NCI-H2029 (cell line): ENCODE measurements around the gene DPEP2NB.
"Not testable (repeated sequence)": the region's sequence is repeated elsewhere in the genome, so short reads cannot be mapped to it uniquely, and the experiment has no call there.

ENCODE experiments used
- DNase-seq: peaks from one replicate; lab custom pipeline; 2025; lab: John Stamatoyannopoulos, UW

DPEP2NB gene

DNA sequence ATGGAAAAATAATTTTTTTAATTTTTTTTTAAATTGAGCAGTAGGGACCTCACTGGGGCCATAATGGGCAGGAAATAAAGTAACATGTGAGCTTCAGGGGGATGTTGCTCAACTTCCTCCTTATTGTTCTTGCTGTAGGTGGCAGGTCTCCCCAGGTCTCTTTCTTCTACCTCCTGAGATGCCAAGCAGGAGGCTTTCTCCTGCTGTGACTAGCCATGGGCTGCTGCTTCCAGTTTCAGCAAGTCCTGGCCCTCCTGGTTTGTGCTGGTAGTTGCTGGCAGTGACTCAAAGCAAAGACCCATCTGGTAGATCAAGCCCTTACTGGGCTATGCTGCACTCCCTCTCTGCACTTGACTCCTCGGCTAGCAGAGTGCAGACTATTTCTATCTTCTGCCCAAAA is 2.3 kb downstream of the DPEP2NB start:
- no peak for DNase-seq

- not testable (repeated sequence) for DNase-seq
Observed at GRCh38 chr16:68009872-68010271, 5.8 kb downstream of the DPEP2NB start.

- DNase-seq: no peak
Observed at GRCh38 chr16:68009157-68009735, 6.5 kb downstream of the DPEP2NB start.

- no peak for DNase-seq
Observed at GRCh38 chr16:68005786-68006286, 9.9 kb downstream of the DPEP2NB start.

DNA sequence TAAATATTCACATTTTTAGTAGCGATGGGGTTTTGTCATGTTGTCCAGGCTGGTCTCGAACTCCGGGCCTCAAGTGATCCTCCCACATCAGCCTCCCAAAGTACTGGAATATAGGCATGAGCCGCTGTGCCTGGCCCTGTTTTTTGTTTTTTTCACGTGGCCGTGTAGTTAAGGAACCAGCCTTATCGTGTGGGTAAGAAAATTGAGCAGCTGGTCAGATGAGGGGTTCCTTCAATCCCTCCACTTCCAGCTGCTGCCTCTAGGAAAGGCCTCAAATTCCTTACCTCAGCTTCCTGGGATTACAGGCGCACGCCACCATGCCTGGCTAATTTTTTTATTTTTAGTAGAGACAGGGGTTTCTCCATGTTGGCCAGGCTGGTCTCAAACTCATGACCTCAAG is 10.5 kb downstream of the DPEP2NB start:
- no peak for DNase-seq

GRCh38 chr16:68003031-68003430 is 12.7 kb downstream of the DPEP2NB start:
- DNase-seq: no peak

DNA sequence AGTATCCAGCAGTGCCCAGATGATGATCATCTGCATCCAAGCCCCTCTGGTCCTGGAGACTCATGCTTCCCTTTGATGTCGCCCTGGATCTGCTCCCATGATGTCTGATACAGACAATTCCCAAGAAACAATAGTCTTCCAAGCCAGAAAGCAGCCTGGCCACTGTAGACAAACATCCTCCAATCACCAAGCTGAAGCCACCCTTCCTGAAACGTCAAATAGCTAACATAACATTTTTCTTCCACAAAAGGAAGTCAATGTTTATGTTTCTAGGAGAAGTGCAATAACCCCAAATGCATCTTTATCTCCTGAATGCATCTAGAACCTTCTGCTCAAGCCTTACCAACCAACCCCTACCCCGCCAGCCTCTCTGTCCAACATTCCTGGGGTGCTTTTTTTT is 15.3 kb downstream of the DPEP2NB start:
- no peak for DNase-seq

GRCh38 chr16:67999985-68000384 is 15.7 kb downstream of the DPEP2NB start:
- DNase-seq: no peak

- DNase-seq: not testable (repeated sequence)
Observed at GRCh38 chr16:67998779-67999688, 16.7 kb downstream of the DPEP2NB start, which contains the start of gene DPEP2. Gene DPEP2, minus strand, starts transcription at chr16:67999484. Its CDS starts 6,272 bp downstream, at chr16:67993212.

DNA sequence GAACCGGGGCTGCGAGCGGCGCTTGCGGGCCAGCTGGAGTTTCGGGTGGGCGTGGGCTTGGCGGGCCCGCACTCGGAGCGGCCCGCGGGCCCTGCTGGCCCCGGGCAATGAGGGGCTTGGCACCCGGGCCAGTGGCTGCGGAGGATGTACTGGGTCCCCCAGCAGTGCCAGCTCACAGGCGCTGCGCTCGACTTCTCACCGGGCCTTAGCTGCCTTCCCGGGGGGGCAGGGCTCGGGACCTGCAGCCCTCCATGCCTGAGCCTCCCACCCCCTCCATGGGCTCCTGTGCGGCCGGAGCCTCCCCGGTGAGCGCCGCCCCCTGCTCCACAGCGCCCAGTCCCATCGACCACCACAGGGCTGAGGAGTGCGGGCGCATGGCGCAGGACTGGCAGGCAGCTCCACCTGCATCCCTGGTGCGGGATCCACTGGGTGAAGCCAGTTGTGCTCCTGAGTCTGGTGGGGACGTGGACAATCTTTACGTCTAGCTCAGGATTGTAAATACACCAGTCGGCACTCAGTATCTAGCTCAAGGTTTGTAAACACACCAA is 17.4 kb downstream of the DPEP2NB start:
- DNase-seq: not testable (repeated sequence)

GRCh38 chr16:67996666-67997065 is 19.0 kb downstream of the DPEP2NB start:
- DNase-seq: no peak

GRCh38 chr16:67995423-67995822 is 20.3 kb downstream of the DPEP2NB start:
- DNase-seq: no peak

- not testable (repeated sequence) for DNase-seq
Observed at GRCh38 chr16:67994040-67994408, 21.7 kb downstream of the DPEP2NB start.

DNA sequence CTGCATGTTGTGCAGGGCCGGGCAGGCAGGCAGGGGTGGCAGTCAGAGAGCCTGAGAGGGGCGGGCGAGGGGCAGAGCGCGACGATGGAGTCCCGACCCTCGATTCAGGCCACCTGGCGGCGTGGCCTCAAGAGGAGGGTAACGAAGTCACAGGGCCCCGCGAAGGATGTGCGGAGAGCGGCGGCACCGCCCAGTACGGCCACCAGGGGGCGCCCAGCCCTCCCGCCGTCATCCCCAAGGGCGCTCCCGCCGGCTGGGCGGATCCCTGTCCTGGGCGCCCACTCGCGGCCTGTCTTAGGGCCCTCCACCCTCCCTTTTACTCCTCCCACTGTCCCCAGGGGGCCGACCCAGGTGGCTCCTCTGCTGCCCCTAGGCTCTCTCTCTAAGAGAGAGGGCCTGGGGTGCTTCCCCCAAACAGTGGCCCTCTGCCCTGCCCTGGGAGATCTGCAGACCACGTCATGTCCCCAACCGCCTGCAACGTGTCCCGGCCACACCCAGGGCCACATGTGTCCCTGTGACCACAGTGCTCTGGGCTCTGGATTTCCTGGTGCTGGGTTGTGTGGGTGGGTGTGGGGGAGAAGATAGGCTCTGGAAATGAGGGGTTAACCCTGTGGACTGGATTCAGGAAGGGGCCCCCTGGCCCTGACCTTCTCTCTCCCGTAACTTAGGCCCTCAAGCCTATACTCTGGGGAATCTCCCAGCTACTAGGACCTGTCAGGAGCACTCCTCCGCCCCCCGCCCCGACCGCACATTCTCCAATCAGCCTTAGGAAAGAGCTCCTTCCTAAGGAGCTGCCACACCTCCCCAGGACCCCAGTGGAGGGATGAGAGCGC is 22.3 kb downstream of the DPEP2NB start:
- peak; percentile 13 for DNase-seq

DNA sequence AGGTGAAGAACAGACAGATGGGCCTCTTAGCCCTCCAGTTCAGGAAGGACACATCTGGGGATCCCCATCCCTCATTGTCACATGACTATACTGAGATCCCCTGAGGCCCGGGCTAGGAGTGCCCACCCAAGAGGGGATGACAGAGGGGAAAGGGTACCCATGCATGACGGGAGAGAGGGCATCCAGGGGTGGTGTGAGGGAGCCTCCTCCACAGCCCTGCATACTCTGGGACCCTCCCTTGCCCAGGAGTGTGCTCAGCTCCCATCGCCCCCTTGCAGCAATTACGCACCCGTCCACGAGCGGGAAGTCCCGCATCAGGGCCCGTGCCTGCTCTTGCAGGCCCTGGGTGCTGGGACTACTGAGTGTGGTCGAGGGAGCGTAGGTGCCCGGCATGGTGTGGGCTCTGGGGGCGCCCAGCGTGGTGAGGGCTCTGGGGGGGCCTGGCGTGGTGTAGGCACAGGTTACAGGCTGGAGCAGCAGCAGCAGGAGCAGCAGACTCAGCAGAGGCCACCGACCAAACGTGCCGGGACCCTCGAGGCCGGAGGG is 23.0 kb downstream of the DPEP2NB start:
- no peak for DNase-seq

DNA sequence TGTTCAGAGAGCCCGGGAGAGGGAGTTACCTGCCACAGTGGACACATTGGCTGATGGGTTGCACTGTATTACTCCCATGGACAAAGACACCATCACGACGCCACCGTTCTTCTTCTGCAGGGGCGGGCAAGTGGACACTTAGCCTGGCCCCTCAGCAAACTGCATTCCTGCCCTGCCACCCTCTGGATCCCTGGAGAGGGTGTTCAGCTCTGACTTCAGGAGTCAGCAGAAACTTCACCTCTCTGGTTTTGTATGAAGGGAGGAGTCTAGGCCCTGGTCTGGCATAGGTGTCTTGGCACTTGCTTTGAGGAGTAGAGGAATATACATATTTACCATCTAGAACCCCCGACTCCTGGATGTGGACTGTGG is 25.7 kb downstream of the DPEP2NB start:
- DNase-seq: no peak

DNA sequence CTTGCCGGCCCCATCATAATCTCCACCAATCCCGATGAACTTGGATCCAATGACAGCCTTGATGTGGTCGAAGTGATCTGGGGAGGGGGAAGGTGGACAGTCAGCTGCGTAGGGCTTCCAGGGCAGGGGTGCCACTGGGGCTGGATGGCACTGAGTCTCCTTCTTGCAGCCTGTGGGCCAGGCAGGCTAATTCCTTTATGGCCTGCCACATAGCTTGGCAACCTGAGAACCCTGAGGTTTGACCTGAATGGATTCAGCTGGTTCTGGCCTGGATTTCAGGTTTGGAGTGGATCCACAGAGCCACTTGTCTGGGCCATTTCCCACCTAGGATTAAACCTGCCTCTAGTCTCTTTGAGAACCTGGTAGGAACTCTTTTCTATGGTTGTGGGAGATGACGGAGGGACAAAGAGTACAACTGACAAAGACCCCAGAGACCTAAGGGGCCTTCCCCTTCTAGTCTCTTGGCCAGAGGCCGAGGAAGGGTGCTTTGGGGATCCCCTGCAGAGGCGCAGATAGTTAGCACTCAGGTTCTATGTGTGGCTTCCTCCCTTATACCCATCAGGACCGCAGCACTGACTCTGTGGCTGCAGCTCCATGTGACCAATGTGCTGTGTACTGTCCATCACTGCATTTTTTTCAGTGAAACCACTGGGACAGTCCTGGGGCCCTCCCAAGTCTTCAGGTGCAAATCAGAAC is 26.2 kb downstream of the DPEP2NB start:
- no peak for DNase-seq

GRCh38 chr16:67988675-67989074 is 27.0 kb downstream of the DPEP2NB start:
- no peak for DNase-seq

DNA sequence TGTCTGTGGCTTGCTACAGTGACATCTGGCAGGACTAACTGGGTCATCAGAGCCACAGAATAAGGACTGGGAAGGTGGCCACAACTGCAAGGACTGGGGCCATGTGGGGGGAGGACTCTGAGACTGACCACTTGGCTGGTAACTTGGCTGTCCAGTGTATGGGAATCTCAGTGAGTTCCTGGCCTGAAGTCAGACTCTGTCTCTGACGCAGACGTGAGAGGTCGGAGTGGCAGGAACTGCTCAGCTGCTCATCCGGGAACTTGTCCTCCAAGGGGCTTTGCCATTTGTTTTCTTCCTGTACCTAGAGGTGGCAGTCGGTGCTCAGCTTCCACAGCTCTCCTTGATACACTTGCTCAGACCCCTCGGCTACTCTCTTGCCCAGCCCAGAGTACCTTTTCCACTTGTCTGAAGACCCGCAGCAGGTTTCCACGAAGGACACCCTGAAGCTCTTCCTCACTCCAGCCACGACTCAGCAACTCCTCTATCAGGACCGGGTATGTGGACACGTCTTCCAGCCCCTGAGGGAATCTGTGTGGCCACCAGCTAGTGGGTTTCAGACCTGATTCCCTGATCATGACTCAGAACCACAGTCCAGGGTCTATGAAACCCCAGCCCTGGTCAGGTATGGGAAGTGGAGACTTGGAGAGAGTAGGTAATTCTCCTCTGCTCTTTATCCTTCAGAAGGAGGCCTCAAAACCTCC is 28.1 kb downstream of the DPEP2NB start:
- DNase-seq: no peak

DNA sequence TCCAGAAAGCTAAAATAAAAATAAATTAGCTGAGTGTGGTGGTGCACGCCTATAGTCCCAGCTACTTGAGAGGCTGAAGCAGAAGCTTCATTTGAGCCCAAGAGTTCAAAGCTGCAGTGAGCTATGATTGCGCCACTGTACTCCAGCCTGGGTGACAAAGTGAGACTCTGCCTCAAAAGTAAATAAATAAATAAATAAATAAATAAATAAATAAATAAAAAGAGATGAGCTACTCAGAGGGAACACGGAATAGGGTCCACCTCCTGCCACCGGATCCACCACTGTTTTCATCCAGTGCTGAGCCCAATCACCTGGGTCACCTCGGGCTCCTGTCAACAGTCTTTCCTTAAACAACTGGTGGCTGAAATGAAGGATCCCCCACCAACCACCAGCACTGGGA is 28.8 kb downstream of the DPEP2NB start:
- DNase-seq: no peak
